Measurements from ENCODE around the gene NUBP1. TPM values are rescaled to one million over a fixed set of nuclear protein-coding genes. Genes with fewer than 3 reads are reported as not detected.

NUBP1 gene
- polyA plus RNA-seq, 1 donor (not counting 4 experiments of a cell fraction or from before 2014, with no cell fraction given), result 22.2 TPM

GRCh38 chr16:10699756-10700155, 43.9 kb upstream of the NUBP1 start:
- no peaks in the 10 kb centered on the region for H3K36me3 ChIP-seq (ENCODE audit: control insufficient read depth in 2 of 2, extremely low read depth in 1 of 2, insufficient read depth in 2 of 2, low read length in 2 of 2)
- H4K20me1 ChIP-seq (ENCODE audit: control insufficient read depth, extremely low read depth, insufficient read depth, low read length), result no peaks in the 10 kb centered on the region
- FAIRE-seq, result no peak
- H3K9me1 ChIP-seq (ENCODE audit: control insufficient read depth, extremely low read depth, insufficient read depth, low read length), result no peaks in the 10 kb centered on the region
- no peaks in the 10 kb centered on the region for H3K9me3 ChIP-seq (ENCODE audit: control insufficient read depth, low read depth, low read length)
- no peaks in the 10 kb centered on the region for H3K27me3 ChIP-seq (ENCODE audit: control insufficient read depth, extremely low read depth, insufficient read depth, low read length)
- H3K27ac ChIP-seq (ENCODE audit: control insufficient read depth, insufficient read depth, low read length), result no peak overlapping the region
- H3K4me1 ChIP-seq (ENCODE audit: control insufficient read depth, extremely low read depth, insufficient read depth, low read length), result no peaks in the 10 kb centered on the region
- no peak for TF ChIP-seq CTCF (optimal IDR thresholded peaks at IDR 0.05 in 1 of 3, IDR thresholded peaks at IDR 0.05 in 1 of 3, conservative IDR thresholded peaks at IDR 0.05 in 1 of 3; ENCODE audit: extremely low read depth in 1 of 3, insufficient read depth in 2 of 3, low read length in 3 of 3)
- no peak for TF ChIP-seq EZH2 (IDR thresholded peaks at IDR 0.05; ENCODE audit: low read length)
- dilution Hi-C loops (cut with MboI; ENCODE audit: extremely low pct_ligation_motif_present, low sequenced_read_pairs), result no loop called here
- H3K4me3 ChIP-seq (ENCODE audit: control insufficient read depth in 2 of 3, extremely low read depth in 1 of 3, insufficient read depth in 2 of 3, low read depth in 1 of 3, low read length in 3 of 3), result no peak overlapping the region
- H3K4me2 ChIP-seq (ENCODE audit: control insufficient read depth, extremely low read depth, insufficient read depth, low read depth, low read length), result no peak overlapping the region
- no peak for DNase-seq (ENCODE audit: low read depth, low spot score)
- H3K79me2 ChIP-seq (ENCODE audit: control insufficient read depth, insufficient read depth, low read length), result no peaks in the 10 kb centered on the region
- no peak overlapping the region for H2AFZ ChIP-seq (ENCODE audit: control insufficient read depth, low read length)
- H3K9ac ChIP-seq (ENCODE audit: control insufficient read depth, extremely low read depth, insufficient read depth, low read length), result no peak overlapping the region

GRCh38 chr16:10708969-10709368, 34.7 kb upstream of the NUBP1 start:
- no peaks in the 10 kb centered on the region for H3K4me1 ChIP-seq (ENCODE audit: control insufficient read depth, extremely low read depth, insufficient read depth, low read length)
- H3K9ac ChIP-seq (ENCODE audit: control insufficient read depth, extremely low read depth, insufficient read depth, low read length), result no peak overlapping the region
- no peak overlapping the region for H3K4me3 ChIP-seq (ENCODE audit: control insufficient read depth in 2 of 3, extremely low read depth in 1 of 3, insufficient read depth in 2 of 3, low read depth in 1 of 3, low read length in 3 of 3)
- no peaks in the 10 kb centered on the region for H3K9me3 ChIP-seq (ENCODE audit: control insufficient read depth, low read depth, low read length)
- no peaks in the 10 kb centered on the region for H3K36me3 ChIP-seq (ENCODE audit: control insufficient read depth in 2 of 2, extremely low read depth in 1 of 2, insufficient read depth in 2 of 2, low read length in 2 of 2)
- H2AFZ ChIP-seq (ENCODE audit: control insufficient read depth, low read length), result no peak overlapping the region
- no peak overlapping the region for H3K4me2 ChIP-seq (ENCODE audit: control insufficient read depth, extremely low read depth, insufficient read depth, low read depth, low read length)
- FAIRE-seq (no peak), DNase-seq (ENCODE audit: low read depth, low spot score) (no peak)
- H3K27ac ChIP-seq (ENCODE audit: control insufficient read depth, insufficient read depth, low read length), result no peak overlapping the region
- dilution Hi-C loops (cut with MboI; ENCODE audit: extremely low pct_ligation_motif_present, low sequenced_read_pairs), result no loop called here
- H3K27me3 ChIP-seq (ENCODE audit: control insufficient read depth, extremely low read depth, insufficient read depth, low read length), result no peaks in the 10 kb centered on the region
- H3K9me1 ChIP-seq (ENCODE audit: control insufficient read depth, extremely low read depth, insufficient read depth, low read length), result no peaks in the 10 kb centered on the region
- H3K79me2 ChIP-seq (ENCODE audit: control insufficient read depth, insufficient read depth, low read length), result no peaks in the 10 kb centered on the region
- TF ChIP-seq EZH2 (IDR thresholded peaks at IDR 0.05; ENCODE audit: low read length) (no peak), CTCF (optimal IDR thresholded peaks at IDR 0.05 in 1 of 3, IDR thresholded peaks at IDR 0.05 in 1 of 3, conservative IDR thresholded peaks at IDR 0.05 in 1 of 3; ENCODE audit: extremely low read depth in 1 of 3, insufficient read depth in 2 of 3, low read length in 3 of 3) (no peak)
- no peaks in the 10 kb centered on the region for H4K20me1 ChIP-seq (ENCODE audit: control insufficient read depth, extremely low read depth, insufficient read depth, low read length)
